Astrocyte (in vitro differentiated cells and primary cell): Measurements from ENCODE around the gene STAG2.

Experiments used
- CTCF ChIP-seq: IDR thresholded peaks from 2 replicates; pipeline ENCODE4 v1.5.1; 2011; ENCODE audit warnings: low read depth, mild to moderate bottlenecking, inconsistent platforms, low read length, moderate library complexity; ENCODE audit not compliant: insufficient read depth
- EZH2 ChIP-seq: IDR thresholded peaks from 2 replicates; pipeline ENCODE4 v1.6.1; 2012; ENCODE audit warnings: mild to moderate bottlenecking, low read length, inconsistent platforms; ENCODE audit not compliant: insufficient read depth

GRCh38 chrX:124086411-124086810, 124.9 kb downstream of the STAG2 start:
- TF ChIP-seq CTCF, result no peak
- no peak for TF ChIP-seq EZH2
